Natural killer cell (primary cell): Measurements from ENCODE around the gene IYD. TPM values are rescaled to one million over a fixed set of nuclear protein-coding genes. Genes with fewer than 3 reads are reported as not detected.

Experiments
- ATAC-seq, 3 donors: fragments of 150-1000 bp in 2 of 3; fragments of 200-7000 bp in 1 of 3; cut with Tn5 transposase; 1 replicate in 1 of 3; 2 replicates in 2 of 3; pipeline ENCODE4 v1.10.0; 2021; ENCODE audit warnings: mild to moderate bottlenecking in 2 of 3, moderate library complexity in 2 of 3
- DNase-seq, 2 donors: peaks; one replicate each; pipeline versions ENCODE4 v3.0.0 to v3.0.0-alpha.2; 2013 to 2021; ENCODE audit warnings: mixed read lengths in 1 of 2
- H3K27ac ChIP-seq: one replicate; pipeline ENCODE4 v1.5.1; 2013; ENCODE audit warnings: mild to moderate bottlenecking, low read length
- H3K27me3 ChIP-seq: one replicate; pipeline ENCODE4 v1.6.1; 2013; ENCODE audit warnings: low read length; ENCODE audit not compliant: control insufficient read depth, insufficient read depth
- H3K36me3 ChIP-seq: one replicate; pipeline ENCODE4 v1.6.1; 2013; ENCODE audit warnings: low read length; ENCODE audit not compliant: control insufficient read depth, insufficient read depth
- H3K4me1 ChIP-seq: one replicate; pipeline ENCODE4 v1.6.1; 2013; ENCODE audit warnings: low read length; ENCODE audit not compliant: control insufficient read depth, insufficient read depth
- H3K4me3 ChIP-seq: one replicate; pipeline ENCODE4 v1.5.1; 2013; ENCODE audit warnings: low read length
- H3K9me3 ChIP-seq: one replicate; pipeline ENCODE4 v1.6.1; 2013; ENCODE audit warnings: low read length; ENCODE audit not compliant: control insufficient read depth, insufficient read depth
- H3K27ac Mint-ChIP-seq, 2 donors: one replicate each; pipeline ENCODE4 v1.8.0; 2022; ENCODE audit warnings: mild to moderate bottlenecking in 2 of 2, mixed read lengths in 2 of 2, moderate library complexity in 1 of 2
- H3K27me3 Mint-ChIP-seq, 2 donors: one replicate each; pipeline ENCODE4 v1.8.0; 2022; ENCODE audit warnings: low read depth in 2 of 2, mixed read lengths in 2 of 2
- H3K36me3 Mint-ChIP-seq: one replicate; pipeline ENCODE4 v1.8.0; 2022; ENCODE audit warnings: mixed read lengths
- H3K4me1 Mint-ChIP-seq, 2 donors: one replicate each; pipeline ENCODE4 v1.8.0; 2022; ENCODE audit warnings: mixed read lengths in 2 of 2
- H3K4me3 Mint-ChIP-seq: one replicate; pipeline ENCODE4 v1.8.0; 2022; ENCODE audit warnings: mild to moderate bottlenecking, moderate library complexity, mixed read lengths
- H3K9me3 Mint-ChIP-seq, 2 donors: one replicate each; pipeline ENCODE4 v1.8.0; 2022; ENCODE audit warnings: mixed read lengths in 2 of 2
- WGBS: methylation state at CpG from one replicate; pipeline ENCODE4 v1.1.7; 2013; ENCODE audit warnings: missing lambda C conversion rate; ENCODE audit not compliant: insufficient coverage; 5-methylcytosine and 5-hydroxymethylcytosine counted together
- intact Hi-C: fragments of 100-400 bp; cut with micrococcal nuclease; formaldehyde crosslinking; loops from one replicate; pipeline ENCODE4 v1.14.2; 2022
- total RNA-seq, 4 donors: library from RNA; stranded (reverse); fragments of 120-200 nt in 1 of 4; gene quantifications; one replicate each; pipeline versions ENCODE4 v1.2.3 to v1.2.4, GENCODE V29; 2013 to 2022
- TF ChIP-seq, protein P1 (sequence below): fragments of 200-600 bp; IDR thresholded peaks from one replicate; pipeline ENCODE4 v1.8.0; 2022; ENCODE audit warnings: antibody characterized with exemption

The IYD gene
- total RNA-seq, 3 donors from 2014 or later (not counting 1 experiment from before 2014, with no cell fraction given) = not detected

DNA sequence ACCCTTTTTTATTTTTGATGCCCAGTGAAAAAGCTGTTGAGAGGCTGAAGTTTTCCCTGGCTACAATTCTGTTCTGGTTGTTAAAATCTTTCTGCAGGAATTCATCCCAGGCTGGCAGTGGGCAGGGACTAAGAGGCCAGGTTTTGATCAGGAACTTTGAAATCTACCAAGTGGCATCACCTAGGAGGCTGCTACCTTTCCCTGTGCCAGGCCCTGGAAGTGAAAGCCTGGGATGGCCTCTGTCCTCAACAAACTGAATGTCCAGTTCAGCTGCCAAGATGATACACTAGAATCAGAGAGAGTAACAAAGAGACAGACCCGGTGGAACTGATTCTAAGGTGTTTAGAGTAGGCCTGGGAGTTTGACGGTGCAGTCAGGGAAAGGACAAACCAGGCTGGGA, 596 bp downstream of the IYD start:
- WGBS = 81% methylated on average over 2 of the region's 2 CpGs
- H3K9me3 Mint-ChIP-seq = no peaks in the 10 kb centered on the region

DNA sequence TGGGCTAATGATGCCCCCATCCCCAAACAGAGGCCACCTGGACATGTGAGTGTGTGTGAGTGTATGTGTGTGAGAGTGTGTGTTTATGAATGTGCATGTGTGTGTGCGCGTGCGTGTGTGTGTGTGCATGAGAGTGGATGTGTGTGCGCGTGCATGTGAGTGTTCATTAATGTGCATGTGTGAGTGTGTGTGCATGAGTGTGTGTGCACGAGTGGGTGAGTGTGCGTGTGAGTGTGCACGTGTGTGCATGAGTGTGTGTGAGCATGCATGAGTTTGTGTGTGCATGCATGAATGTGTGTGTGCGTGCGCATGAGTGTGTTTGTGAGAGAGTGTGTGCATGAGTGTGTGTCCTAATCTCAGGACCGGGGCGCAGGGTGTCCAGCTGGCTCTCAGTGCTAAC, 1.3 kb downstream of the IYD start:
- intact Hi-C loops = no loop called here
- Histone ChIP-seq H3K27me3 (no peaks in the 10 kb centered on the region), H3K4me3 (no peak overlapping the region), H3K27ac (no peak overlapping the region), H3K4me1 (no peaks in the 10 kb centered on the region), H3K36me3 (no peaks in the 10 kb centered on the region), H3K9me3 (no peaks in the 10 kb centered on the region)
- 81% methylated on average over 12 of the region's 12 CpGs for WGBS
- TF ChIP-seq, protein P1, sequence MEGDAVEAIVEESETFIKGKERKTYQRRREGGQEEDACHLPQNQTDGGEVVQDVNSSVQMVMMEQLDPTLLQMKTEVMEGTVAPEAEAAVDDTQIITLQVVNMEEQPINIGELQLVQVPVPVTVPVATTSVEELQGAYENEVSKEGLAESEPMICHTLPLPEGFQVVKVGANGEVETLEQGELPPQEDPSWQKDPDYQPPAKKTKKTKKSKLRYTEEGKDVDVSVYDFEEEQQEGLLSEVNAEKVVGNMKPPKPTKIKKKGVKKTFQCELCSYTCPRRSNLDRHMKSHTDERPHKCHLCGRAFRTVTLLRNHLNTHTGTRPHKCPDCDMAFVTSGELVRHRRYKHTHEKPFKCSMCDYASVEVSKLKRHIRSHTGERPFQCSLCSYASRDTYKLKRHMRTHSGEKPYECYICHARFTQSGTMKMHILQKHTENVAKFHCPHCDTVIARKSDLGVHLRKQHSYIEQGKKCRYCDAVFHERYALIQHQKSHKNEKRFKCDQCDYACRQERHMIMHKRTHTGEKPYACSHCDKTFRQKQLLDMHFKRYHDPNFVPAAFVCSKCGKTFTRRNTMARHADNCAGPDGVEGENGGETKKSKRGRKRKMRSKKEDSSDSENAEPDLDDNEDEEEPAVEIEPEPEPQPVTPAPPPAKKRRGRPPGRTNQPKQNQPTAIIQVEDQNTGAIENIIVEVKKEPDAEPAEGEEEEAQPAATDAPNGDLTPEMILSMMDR = no peak
- no peak overlapping the region for H3K4me3 Mint-ChIP-seq
- H3K36me3 Mint-ChIP-seq = no peaks in the 10 kb centered on the region
- H3K9me3 Mint-ChIP-seq = no peaks in the 10 kb centered on the region
- DNase-seq (no peak), ATAC-seq (no peak)
- H3K4me1 Mint-ChIP-seq = no peaks in the 10 kb centered on the region
- H3K27ac Mint-ChIP-seq = no peak overlapping the region
- peaks cover 0 to 6% of the 10 kb centered on the region in 2 donors for H3K27me3 Mint-ChIP-seq

More for the DNA sequence above, 596 bp downstream of the IYD start:
- Histone ChIP-seq H3K27ac (no peak overlapping the region), H3K36me3 (no peaks in the 10 kb centered on the region), H3K27me3 (no peaks in the 10 kb centered on the region), H3K4me3 (no peak overlapping the region), H3K4me1 (no peaks in the 10 kb centered on the region), H3K9me3 (no peaks in the 10 kb centered on the region)
- Mint-ChIP-seq H3K27me3 (peaks cover 0 to 6% of the 10 kb centered on the region in 2 donors), H3K36me3 (no peaks in the 10 kb centered on the region), H3K4me1 (no peaks in the 10 kb centered on the region), H3K27ac (no peak overlapping the region), H3K4me3 (no peak overlapping the region)
- DNase-seq (no peak), ATAC-seq (no peak)
- intact Hi-C loops = no loop called here
- TF ChIP-seq, protein P1 = no peak

DNA sequence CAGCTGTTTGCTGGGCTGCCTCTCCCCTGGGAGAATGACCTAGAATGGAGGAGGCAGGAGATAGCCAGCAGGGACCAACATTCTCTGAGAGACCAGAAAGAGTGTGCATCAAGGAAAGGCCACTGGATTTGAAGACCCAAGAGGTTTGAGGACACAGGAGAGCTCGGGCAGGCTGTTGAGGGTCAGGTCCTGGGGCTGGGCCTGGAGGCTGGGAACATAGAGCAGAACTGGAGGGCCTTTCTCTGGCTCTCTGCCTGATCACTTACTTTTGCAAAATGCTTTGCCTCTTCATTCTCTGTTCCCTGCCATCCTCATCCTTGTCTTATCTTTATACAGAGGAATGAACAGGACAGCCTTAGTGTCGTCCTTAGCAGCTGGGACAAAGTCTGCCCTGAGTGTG, 2.5 kb downstream of the IYD start:
- no peak overlapping the region for H3K27ac ChIP-seq
- no peaks in the 10 kb centered on the region for H3K36me3 ChIP-seq
- no peaks in the 10 kb centered on the region for H3K27me3 ChIP-seq
- no peaks in the 10 kb centered on the region for H3K4me1 ChIP-seq
- Mint-ChIP-seq H3K27me3 (peaks cover 0 to 6% of the 10 kb centered on the region in 2 donors), H3K36me3 (no peaks in the 10 kb centered on the region), H3K27ac (no peak overlapping the region), H3K9me3 (no peaks in the 10 kb centered on the region), H3K4me1 (no peaks in the 10 kb centered on the region), H3K4me3 (no peak overlapping the region)
- intact Hi-C loops = no loop called here
- no peaks in the 10 kb centered on the region for H3K9me3 ChIP-seq
- no peak for DNase-seq
- WGBS = 56% methylated on average over 2 of the region's 2 CpGs
- TF ChIP-seq, protein P1 = no peak
- H3K4me3 ChIP-seq = no peak overlapping the region
- no peak for ATAC-seq

DNA sequence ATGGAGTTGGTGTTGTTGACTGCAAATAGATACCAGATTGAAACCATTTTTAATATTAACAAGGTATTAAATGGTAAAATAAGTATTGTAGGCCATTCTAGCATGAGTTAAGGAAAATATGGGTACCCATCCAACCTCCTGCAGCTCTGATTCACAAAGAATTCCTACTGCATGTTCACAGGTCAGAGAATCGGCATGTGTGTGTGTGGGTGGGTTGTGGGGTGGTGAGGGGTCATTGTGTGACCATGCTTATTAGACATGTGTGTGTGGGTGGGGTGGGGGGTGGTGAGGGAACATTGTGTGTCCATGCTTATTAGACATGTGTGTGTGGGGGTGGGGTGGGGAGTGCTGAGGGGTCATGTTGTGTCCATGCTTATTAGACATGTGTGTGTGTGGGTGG, 3.2 kb downstream of the IYD start:
- intact Hi-C loops = no loop called here
- no peak overlapping the region for H3K4me3 ChIP-seq
- no peaks in the 10 kb centered on the region for H3K9me3 ChIP-seq
- H3K4me1 ChIP-seq = no peaks in the 10 kb centered on the region
- no peaks in the 10 kb centered on the region for H3K27me3 ChIP-seq
- DNase-seq (no peak), ATAC-seq (no peak)
- no peaks in the 10 kb centered on the region for H3K36me3 Mint-ChIP-seq
- 88% methylated on average over 1 of the region's 1 CpG for whole genome bisulfite sequencing
- no peak overlapping the region for H3K4me3 Mint-ChIP-seq
- H3K36me3 ChIP-seq = no peaks in the 10 kb centered on the region
- no peak overlapping the region for H3K27ac ChIP-seq
- H3K4me1 Mint-ChIP-seq = no peaks in the 10 kb centered on the region
- H3K27me3 Mint-ChIP-seq = peaks cover 0 to 6% of the 10 kb centered on the region in 2 donors
- H3K9me3 Mint-ChIP-seq = no peaks in the 10 kb centered on the region
- no peak overlapping the region for H3K27ac Mint-ChIP-seq
- TF ChIP-seq, protein P1 = no peak
